PFSK-1 (cell line): ENCODE data around the gene STAP2.

Experiments
- POLR2AphosphoS5 ChIP-seq: IDR thresholded peaks from 2 replicates; pipeline ENCODE4 v1.6.1; 2012; ENCODE audit warnings: low read depth, mild to moderate bottlenecking, control low read depth, low read length, moderate library complexity
- REST ChIP-seq, 2 experiments: IDR thresholded peaks; 2 replicates each; pipeline versions ENCODE4 v1.6.1 to v1.8.0; 2011 to 2012; ENCODE audit warnings: low read depth in 2 of 2, low read length in 2 of 2, control low read depth in 1 of 2, inconsistent platforms in 1 of 2, mild to moderate bottlenecking in 1 of 2, moderate library complexity in 1 of 2; ENCODE audit not compliant: insufficient read depth in 1 of 2
- SIN3A ChIP-seq: IDR thresholded peaks from 2 replicates; pipeline ENCODE4 v1.6.1; 2012; ENCODE audit warnings: mild to moderate bottlenecking, low read length, moderate library complexity, borderline replicate concordance; ENCODE audit not compliant: insufficient read depth
- TAF1 ChIP-seq: IDR thresholded peaks from 2 replicates; pipeline ENCODE4 v1.6.1; 2012; ENCODE audit warnings: low read length, control low read depth, borderline replicate concordance; ENCODE audit not compliant: insufficient read depth

- TF ChIP-seq REST (IDR thresholded peaks at IDR 0.05; ENCODE audit: insufficient read depth in 1 of 2, low read depth in 2 of 2, low read length in 2 of 2) (no peak), POLR2AphosphoS5 (no peak), TAF1 (no peak), SIN3A (no peak)
These were observed 22.8 kb upstream of the STAP2 start for GRCh38 chr19:4361152-4362046.
